GM12873 (cell line): Measurements from ENCODE around the gene FLNA.

Source experiments
- CTCF ChIP-seq: IDR thresholded peaks from 2 replicates; pipeline ENCODE4 v1.5.1; 2012; ENCODE audit warnings: low read depth, mild to moderate bottlenecking, moderate library complexity, low read length, control low read depth; ENCODE audit not compliant: insufficient read depth; ENCODE audit errors: missing control alignments

The FLNA gene

GRCh38 chrX:154396973-154397887 lies 22.8 kb upstream of the FLNA start:
- no peak for TF ChIP-seq CTCF

- TF ChIP-seq CTCF = peak; percentile 4
Observed at GRCh38 chrX:154384284-154384892, 10.0 kb upstream of the FLNA start.

GRCh38 chrX:154383359-154384283 lies 9.2 kb upstream of the FLNA start:
- no peak for TF ChIP-seq CTCF

GRCh38 chrX:154382483-154383069 lies 8.1 kb upstream of the FLNA start:
- TF ChIP-seq CTCF = no peak

- TF ChIP-seq CTCF = no peak
Observed at GRCh38 chrX:154381271-154381670, 6.8 kb upstream of the FLNA start.

- TF ChIP-seq CTCF = no peak
Observed at GRCh38 chrX:154380787-154381186, 6.4 kb upstream of the FLNA start.

- no peak for TF ChIP-seq CTCF
Observed at GRCh38 chrX:154380153-154380552, 5.7 kb upstream of the FLNA start.
